ENCODE data around the gene HBA1. TPM values are rescaled to one million over a fixed set of nuclear protein-coding genes. Genes with fewer than 3 reads are reported as not detected.
"Not testable (repeated sequence)": the region's sequence is repeated elsewhere in the genome, so short reads cannot be mapped to it uniquely, and the experiment has no call there.

Gene HBA1
- 10 to 100 TPM; 11.9 to 71.7 (median 41.0) TPM for total RNA-seq

DNA sequence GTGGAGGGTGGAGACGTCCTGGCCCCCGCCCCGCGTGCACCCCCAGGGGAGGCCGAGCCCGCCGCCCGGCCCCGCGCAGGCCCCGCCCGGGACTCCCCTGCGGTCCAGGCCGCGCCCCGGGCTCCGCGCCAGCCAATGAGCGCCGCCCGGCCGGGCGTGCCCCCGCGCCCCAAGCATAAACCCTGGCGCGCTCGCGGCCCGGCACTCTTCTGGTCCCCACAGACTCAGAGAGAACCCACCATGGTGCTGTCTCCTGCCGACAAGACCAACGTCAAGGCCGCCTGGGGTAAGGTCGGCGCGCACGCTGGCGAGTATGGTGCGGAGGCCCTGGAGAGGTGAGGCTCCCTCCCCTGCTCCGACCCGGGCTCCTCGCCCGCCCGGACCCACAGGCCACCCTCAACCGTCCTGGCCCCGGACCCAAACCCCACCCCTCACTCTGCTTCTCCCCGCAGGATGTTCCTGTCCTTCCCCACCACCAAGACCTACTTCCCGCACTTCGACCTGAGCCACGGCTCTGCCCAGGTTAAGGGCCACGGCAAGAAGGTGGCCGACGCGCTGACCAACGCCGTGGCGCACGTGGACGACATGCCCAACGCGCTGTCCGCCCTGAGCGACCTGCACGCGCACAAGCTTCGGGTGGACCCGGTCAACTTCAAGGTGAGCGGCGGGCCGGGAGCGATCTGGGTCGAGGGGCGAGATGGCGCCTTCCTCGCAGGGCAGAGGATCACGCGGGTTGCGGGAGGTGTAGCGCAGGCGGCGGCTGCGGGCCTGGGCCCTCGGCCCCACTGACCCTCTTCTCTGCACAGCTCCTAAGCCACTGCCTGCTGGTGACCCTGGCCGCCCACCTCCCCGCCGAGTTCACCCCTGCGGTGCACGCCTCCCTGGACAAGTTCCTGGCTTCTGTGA, at the start of gene HBA1:
HBA1 (plus strand) TSS at position 204 of the 906 bp plus-strand sequence; CDS start at position 241, 37 bp downstream.
- TF ChIP-seq, protein P1, sequence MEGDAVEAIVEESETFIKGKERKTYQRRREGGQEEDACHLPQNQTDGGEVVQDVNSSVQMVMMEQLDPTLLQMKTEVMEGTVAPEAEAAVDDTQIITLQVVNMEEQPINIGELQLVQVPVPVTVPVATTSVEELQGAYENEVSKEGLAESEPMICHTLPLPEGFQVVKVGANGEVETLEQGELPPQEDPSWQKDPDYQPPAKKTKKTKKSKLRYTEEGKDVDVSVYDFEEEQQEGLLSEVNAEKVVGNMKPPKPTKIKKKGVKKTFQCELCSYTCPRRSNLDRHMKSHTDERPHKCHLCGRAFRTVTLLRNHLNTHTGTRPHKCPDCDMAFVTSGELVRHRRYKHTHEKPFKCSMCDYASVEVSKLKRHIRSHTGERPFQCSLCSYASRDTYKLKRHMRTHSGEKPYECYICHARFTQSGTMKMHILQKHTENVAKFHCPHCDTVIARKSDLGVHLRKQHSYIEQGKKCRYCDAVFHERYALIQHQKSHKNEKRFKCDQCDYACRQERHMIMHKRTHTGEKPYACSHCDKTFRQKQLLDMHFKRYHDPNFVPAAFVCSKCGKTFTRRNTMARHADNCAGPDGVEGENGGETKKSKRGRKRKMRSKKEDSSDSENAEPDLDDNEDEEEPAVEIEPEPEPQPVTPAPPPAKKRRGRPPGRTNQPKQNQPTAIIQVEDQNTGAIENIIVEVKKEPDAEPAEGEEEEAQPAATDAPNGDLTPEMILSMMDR (IDR thresholded peaks at IDR 0.05; ENCODE audit: low read depth): not testable (repeated sequence)

- TF ChIP-seq, protein P1 (IDR thresholded peaks at IDR 0.05; ENCODE audit: low read depth): no peak
These were observed 47.4 kb upstream of the HBA1 start for GRCh38 chr16:129075-129474.

DNA sequence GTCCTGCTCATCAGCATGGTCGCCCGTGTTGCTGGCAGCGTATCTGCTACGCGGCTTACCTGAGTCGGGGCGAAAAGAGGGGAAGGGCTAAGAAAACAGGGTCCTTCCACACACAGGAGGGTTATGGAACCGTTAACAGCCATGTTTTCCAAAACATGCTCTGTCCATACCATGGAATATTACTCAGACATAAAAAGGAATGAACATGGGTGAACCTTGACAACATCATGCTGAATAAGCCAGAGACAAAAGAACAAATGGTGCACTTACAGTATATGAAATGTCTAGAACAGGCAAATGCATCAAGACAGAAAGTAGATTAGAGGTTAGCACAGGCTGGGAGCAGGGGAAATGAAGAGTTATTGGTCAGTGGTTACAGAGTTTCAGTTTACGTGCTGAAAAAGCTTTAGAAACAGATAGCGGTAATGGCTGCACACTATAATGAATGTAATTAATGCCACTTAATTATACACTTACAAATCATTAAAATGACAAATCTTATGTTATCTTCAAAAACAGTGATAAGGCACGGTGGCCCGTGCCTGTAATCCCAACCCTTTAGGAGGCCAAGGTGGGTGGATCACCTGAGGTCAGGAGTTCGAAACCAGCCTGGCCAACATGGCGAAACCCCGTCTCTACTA, 45.8 kb upstream of the HBA1 start:
- TF ChIP-seq, protein P1 (IDR thresholded peaks at IDR 0.05; ENCODE audit: low read depth): no peak

- TF ChIP-seq, protein P1 (IDR thresholded peaks at IDR 0.05; ENCODE audit: low read depth): no peak
These were observed 44.4 kb upstream of the HBA1 start for GRCh38 chr16:132120-132519.

- TF ChIP-seq, protein P1 (IDR thresholded peaks at IDR 0.05; ENCODE audit: low read depth): no peak
These were observed 42.8 kb upstream of the HBA1 start for GRCh38 chr16:133716-134115.

GRCh38 chr16:138049-138417, 38.4 kb upstream of the HBA1 start:
- TF ChIP-seq, protein P1 (IDR thresholded peaks at IDR 0.05; ENCODE audit: low read depth): no peak

- TF ChIP-seq, protein P1 (IDR thresholded peaks at IDR 0.05; ENCODE audit: low read depth): no peak
These were observed 36.2 kb upstream of the HBA1 start for GRCh38 chr16:140175-140857.
